A673 (cell line): ENCODE measurements around the gene ELP5. TPM values are rescaled to one million over a fixed set of nuclear protein-coding genes. Genes with fewer than 3 reads are reported as not detected.
A peak's percentile ranks its signal among the peaks of the same experiment; 100 is the strongest.

ENCODE experiments used
- BruUV-seq: library from RNA; stranded (reverse); fragments of 400-500 nt; replicated peaks from 2 replicates; lab custom pipeline; 2021; lab: Mats Ljungman, UMichigan
- CTCF ChIA-PET: fragments of 300-600 bp; sonication (Branson Sonifier 250); formaldehyde crosslinking; loops from one replicate; lab custom pipeline; 2022; ENCODE audit warnings: antibody characterized with exemption; lab: Charles Lee
- POLR2A ChIA-PET: fragments of 300-600 bp; sonication (Branson Sonifier 250); formaldehyde crosslinking; loops from one replicate; lab custom pipeline; 2022; ENCODE audit warnings: antibody characterized with exemption; ENCODE audit not compliant: low non-redundant PET; lab: Charles Lee
- DNase-seq: peaks from one replicate; pipeline ENCODE4 v3.0.0-alpha.2; 2015; ENCODE audit warnings: low spot score
- H3K27ac ChIP-seq: fragments of 200-600 bp; sonication (generic); 2 replicates; pipeline ENCODE4 v1.5.1; 2016; ENCODE audit warnings: mixed run types, low read depth, mild to moderate bottlenecking, mixed read lengths, antibody characterized with exemption, low read length; ENCODE audit not compliant: poor library complexity, severe bottlenecking
- H3K27me3 ChIP-seq: fragments of 200-600 bp; sonication (generic); replicated peaks from 2 replicates; pipeline ENCODE4 v1.6.1; 2017; ENCODE audit warnings: mixed run types, low read depth, mild to moderate bottlenecking, mixed read lengths, antibody characterized with exemption, low read length; ENCODE audit not compliant: insufficient read depth, poor library complexity
- H3K36me3 ChIP-seq: fragments of 200-600 bp; sonication (generic); 2 replicates; pipeline ENCODE4 v1.6.1; 2016; ENCODE audit warnings: mixed run types, mild to moderate bottlenecking, mixed read lengths, antibody characterized with exemption, low read length; ENCODE audit not compliant: insufficient read depth, poor library complexity, severe bottlenecking
- H3K4me1 ChIP-seq: fragments of 200-600 bp; sonication (generic); 2 replicates; pipeline ENCODE4 v1.6.1; 2017; ENCODE audit warnings: mixed run types, mild to moderate bottlenecking, mixed read lengths, antibody characterized with exemption, low read length; ENCODE audit not compliant: insufficient read depth, poor library complexity, severe bottlenecking
- H3K4me3 ChIP-seq: fragments of 200-600 bp; sonication (generic); 2 replicates; pipeline ENCODE4 v1.5.1; 2016; ENCODE audit warnings: low read depth, mixed run types, mild to moderate bottlenecking, mixed read lengths, low read length; ENCODE audit not compliant: poor library complexity, severe bottlenecking
- H3K9me3 ChIP-seq: fragments of 200-600 bp; sonication (generic); 2 replicates; pipeline ENCODE4 v1.6.1; 2016; ENCODE audit warnings: mixed run types, low read depth, mild to moderate bottlenecking, mixed read lengths, antibody characterized with exemption, low read length; ENCODE audit not compliant: poor library complexity, severe bottlenecking
- CTCF ChIP-seq: fragments of 300-800, 200-600 bp; sonication (generic); conservative IDR thresholded peaks from 2 replicates; pipeline ENCODE4 v1.5.1; 2017; ENCODE audit warnings: low read depth, mild to moderate bottlenecking, antibody characterized with exemption, low read length, moderate library complexity, mixed read lengths
- EZH2 ChIP-seq: fragments of 200-600 bp; sonication (generic); IDR thresholded peaks from 2 replicates; pipeline ENCODE4 v1.6.1; 2017; ENCODE audit warnings: borderline replicate concordance, low read depth, mild to moderate bottlenecking, mixed read lengths, antibody characterized with exemption, low read length; ENCODE audit not compliant: poor library complexity, severe bottlenecking
- intact Hi-C: fragments of 100-400 bp; cut with micrococcal nuclease; formaldehyde crosslinking; loops from one replicate; pipeline ENCODE4 v1.10.0; 2022; ENCODE audit not compliant: unreplicated experiment
- total RNA-seq: library from RNA; stranded (reverse); gene quantifications from 2 replicates; pipeline ENCODE4 v1.2.3, GENCODE V29; 2021

Gene ELP5
- total RNA-seq, 1 experiment from 2014 or later = 128 TPM

GRCh38 chr17:7235693-7236665 is 16.0 kb upstream of the ELP5 start:
- Histone ChIP-seq H3K4me1 (peaks cover 38% of the 10 kb centered on the region), H3K9me3 (no peaks in the 10 kb centered on the region), H3K36me3 (peaks cover 36% of the 10 kb centered on the region), H3K27me3 (no peaks in the 10 kb centered on the region), H3K27ac (no peak overlapping the region), H3K4me3 (no peak overlapping the region)
- TF ChIP-seq CTCF = no peak
- no peak for TF ChIP-seq EZH2
- ChIA-PET POLR2A (no interaction called here), CTCF (interaction anchor here (1.0 kb wide), 1 partner anchor 15 kb away, joined by 3 read pairs; no protein-coding TSS in a partner anchor)
- BruUV-seq = no TSS peak
- intact Hi-C loops = no loop called here
- no peak for DNase-seq

- peak overlapping the region; percentile 96 for H3K4me3 ChIP-seq
- H3K27ac ChIP-seq = peak overlapping the region; percentile 95
- intact Hi-C loops = no loop called here
- DNase-seq = no peak
- CTCF ChIA-PET = interaction anchor here (1.0 kb wide), 1 partner anchor 16 kb away, joined by 3 read pairs; no protein-coding TSS in a partner anchor
- peaks cover 39% of the 10 kb centered on the region for H3K36me3 ChIP-seq
- TF ChIP-seq CTCF (no peak), EZH2 (no peak)
- H3K4me1 ChIP-seq = peaks cover 44% of the 10 kb centered on the region
- H3K9me3 ChIP-seq = no peaks in the 10 kb centered on the region
- BruUV-seq = no TSS peak
- H3K27me3 ChIP-seq = no peaks in the 10 kb centered on the region
- POLR2A ChIA-PET = interaction anchor here (0.5 kb wide), 1 partner anchor 332 kb away, joined by 4 read pairs; no protein-coding TSS in a partner anchor
Measured at GRCh38 chr17:7236808-7237207, 15.2 kb upstream of the ELP5 start.

DNA sequence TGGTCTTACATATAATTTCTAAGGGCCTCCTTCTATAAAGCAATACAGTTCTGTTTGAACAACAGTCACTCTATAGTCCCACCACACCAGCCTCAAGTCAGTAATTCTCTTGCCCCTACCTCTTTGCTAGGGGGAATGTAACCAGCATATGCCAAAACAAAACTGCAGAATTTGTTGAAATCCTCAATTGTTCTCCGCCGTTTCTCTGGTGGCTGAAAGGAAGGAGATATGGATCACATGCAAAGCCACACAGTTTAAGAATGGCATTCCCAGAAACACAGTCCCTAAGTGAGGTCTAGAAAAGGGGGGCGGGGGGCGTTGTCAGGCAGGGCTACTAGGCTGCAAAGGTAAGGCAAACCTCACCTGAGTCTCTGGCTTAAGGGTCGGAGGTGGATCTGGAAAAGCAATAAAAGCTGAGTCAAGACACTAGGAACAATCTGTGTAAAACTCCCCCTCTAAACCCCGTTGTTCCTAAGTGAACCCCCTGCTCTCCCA is 14.7 kb upstream of the ELP5 start:
- POLR2A ChIA-PET = no interaction called here
- peaks cover 39% of the 10 kb centered on the region for H3K36me3 ChIP-seq

More for the DNA sequence above, 14.7 kb upstream of the ELP5 start:
- Histone ChIP-seq H3K27ac (peak overlapping the region; percentile 95), H3K4me3 (peak overlapping the region; percentile 96), H3K4me1 (peaks cover 39% of the 10 kb centered on the region), H3K27me3 (no peaks in the 10 kb centered on the region), H3K9me3 (no peaks in the 10 kb centered on the region)
- intact Hi-C loops = no loop called here
- no TSS peak for BruUV-seq
- CTCF ChIA-PET = interaction anchor here (0.5 to 1.5 kb wide), 2 partner anchors 10 to 17 kb away, joined by 5 to 7 read pairs; no protein-coding TSS in a partner anchor
- TF ChIP-seq CTCF (no peak), EZH2 (no peak)
- DNase-seq = no peak
